HG02870 (cell line): ENCODE data around the gene FAHD1.
"Not testable (repeated sequence)": the region's sequence is repeated elsewhere in the genome, so short reads cannot be mapped to it uniquely, and the experiment has no call there.

Source experiments
- ATAC-seq: cut with Tn5 transposase; IDR thresholded peaks from one replicate; pipeline ENCODE4 v1.9.1; 2021; ENCODE audit warnings: mild to moderate bottlenecking, moderate library complexity; ENCODE audit not compliant: unreplicated experiment

The FAHD1 gene

GRCh38 chr16:1834096-1834495 lies 7.1 kb downstream of the FAHD1 start:
- no peak for ATAC-seq

GRCh38 chr16:1839554-1839953 lies 12.5 kb downstream of the FAHD1 start:
- no peak for ATAC-seq

- ATAC-seq, result no peak
Measured at GRCh38 chr16:1845985-1846384, 19.0 kb downstream of the FAHD1 start.

- no peak for ATAC-seq
Measured at GRCh38 chr16:1846416-1846815, 19.4 kb downstream of the FAHD1 start.

GRCh38 chr16:1850981-1851380 lies 24.0 kb downstream of the FAHD1 start:
- ATAC-seq, result no peak

GRCh38 chr16:1851793-1852192 lies 24.8 kb downstream of the FAHD1 start:
- ATAC-seq, result no peak

GRCh38 chr16:1857433-1858097 lies 30.6 kb downstream of the FAHD1 start:
- no peak for ATAC-seq

GRCh38 chr16:1858189-1858865 lies 31.3 kb downstream of the FAHD1 start:
- no peak for ATAC-seq

GRCh38 chr16:1859650-1860049 lies 32.6 kb downstream of the FAHD1 start:
- no peak for ATAC-seq

- ATAC-seq, result no peak
Measured at GRCh38 chr16:1861730-1862129, 34.7 kb downstream of the FAHD1 start.

GRCh38 chr16:1862394-1862793 lies 35.4 kb downstream of the FAHD1 start:
- no peak for ATAC-seq

GRCh38 chr16:1863681-1864460 lies 36.9 kb downstream of the FAHD1 start:
- ATAC-seq, result no peak

GRCh38 chr16:1865902-1866690 lies 39.1 kb downstream of the FAHD1 start:
- ATAC-seq, result no peak

GRCh38 chr16:1870365-1871082 lies 43.5 kb downstream of the FAHD1 start:
- ATAC-seq, result no peak

- ATAC-seq, result no peak
Measured at GRCh38 chr16:1871974-1872635, 45.1 kb downstream of the FAHD1 start, which contains the start of gene MEIOB. Gene MEIOB, minus strand, starts transcription at chr16:1872164. Its CDS starts 3,989 bp downstream, at chr16:1868175.

GRCh38 chr16:1874854-1875253 lies 47.8 kb downstream of the FAHD1 start:
- ATAC-seq, result no peak

GRCh38 chr16:1876066-1876465 lies 49.1 kb downstream of the FAHD1 start:
- ATAC-seq, result not testable (repeated sequence)

- ATAC-seq, result no peak
Measured at GRCh38 chr16:1876468-1876867, 49.5 kb downstream of the FAHD1 start.

GRCh38 chr16:1877089-1877488 lies 50.1 kb downstream of the FAHD1 start:
- no peak for ATAC-seq

GRCh38 chr16:1877804-1878203 lies 50.8 kb downstream of the FAHD1 start:
- ATAC-seq, result no peak
